BE2C (cell line): ENCODE results near the gene ASB15.

Experiments used
- DNase-seq: peaks from one replicate; pipeline ENCODE4 v3.0.0-alpha.2; 2020
- H3K27me3 ChIP-seq: fragments of 250-450 bp; sonication (Bioruptor Pico); 2 replicates; pipeline ENCODE4 v1.5.1; 2020; ENCODE audit warnings: mild to moderate bottlenecking
- H3K36me3 ChIP-seq: fragments of 250-450 bp; sonication (Bioruptor Pico); 2 replicates; pipeline ENCODE4 v1.5.1; 2020; ENCODE audit warnings: mild to moderate bottlenecking
- H3K4me1 ChIP-seq: fragments of 250-450 bp; sonication (Bioruptor Pico); 2 replicates; pipeline ENCODE4 v1.5.1; 2020
- H3K4me3 ChIP-seq: 2 replicates; pipeline ENCODE4 v1.5.1; 2011; ENCODE audit warnings: low read depth, low read length
- H3K9me3 ChIP-seq: fragments of 250-450 bp; sonication (Bioruptor Pico); 2 replicates; pipeline ENCODE4 v1.5.1; 2020
- CTCF ChIP-seq: IDR thresholded peaks from 2 replicates; pipeline ENCODE4 v1.5.1; 2012; ENCODE audit warnings: mild to moderate bottlenecking, low read depth, low read length

The ASB15 gene

GRCh38 chr7:123571187-123571586 lies 30.4 kb upstream of the ASB15 start:
- H3K27me3 ChIP-seq: no peaks in the 10 kb centered on the region
- H3K36me3 ChIP-seq: no peaks in the 10 kb centered on the region
- H3K4me3 ChIP-seq: no peak overlapping the region
- no peak for TF ChIP-seq CTCF
- H3K9me3 ChIP-seq: no peaks in the 10 kb centered on the region
- no peaks in the 10 kb centered on the region for H3K4me1 ChIP-seq
- no peak for DNase-seq

GRCh38 chr7:123571684-123572083 lies 29.9 kb upstream of the ASB15 start:
- no peak for TF ChIP-seq CTCF
- Histone ChIP-seq H3K9me3 (no peaks in the 10 kb centered on the region), H3K27me3 (no peaks in the 10 kb centered on the region), H3K36me3 (no peaks in the 10 kb centered on the region), H3K4me1 (no peaks in the 10 kb centered on the region), H3K4me3 (no peak overlapping the region)
- DNase-seq: no peak

- Histone ChIP-seq H3K9me3 (no peaks in the 10 kb centered on the region), H3K4me1 (no peaks in the 10 kb centered on the region), H3K4me3 (no peak overlapping the region), H3K36me3 (no peaks in the 10 kb centered on the region), H3K27me3 (no peaks in the 10 kb centered on the region)
- no peak for DNase-seq
- no peak for TF ChIP-seq CTCF
Observed at GRCh38 chr7:123573341-123573740, 28.3 kb upstream of the ASB15 start.

GRCh38 chr7:123573896-123574467 lies 27.6 kb upstream of the ASB15 start:
- H3K36me3 ChIP-seq: no peaks in the 10 kb centered on the region
- no peak overlapping the region for H3K4me3 ChIP-seq
- H3K9me3 ChIP-seq: no peaks in the 10 kb centered on the region
- no peaks in the 10 kb centered on the region for H3K27me3 ChIP-seq
- no peaks in the 10 kb centered on the region for H3K4me1 ChIP-seq
- DNase-seq: no peak
- no peak for TF ChIP-seq CTCF

- Histone ChIP-seq H3K9me3 (no peaks in the 10 kb centered on the region), H3K36me3 (no peaks in the 10 kb centered on the region), H3K4me1 (no peaks in the 10 kb centered on the region), H3K27me3 (no peaks in the 10 kb centered on the region), H3K4me3 (no peak overlapping the region)
- no peak for TF ChIP-seq CTCF
- no peak for DNase-seq
Observed at GRCh38 chr7:123579416-123579815, 22.2 kb upstream of the ASB15 start.

- Histone ChIP-seq H3K4me3 (no peak overlapping the region), H3K36me3 (no peaks in the 10 kb centered on the region), H3K27me3 (no peaks in the 10 kb centered on the region), H3K4me1 (no peaks in the 10 kb centered on the region), H3K9me3 (no peaks in the 10 kb centered on the region)
- TF ChIP-seq CTCF: peak; percentile 95
- DNase-seq: peak; percentile 40
Observed at GRCh38 chr7:123580406-123581161, 21.0 kb upstream of the ASB15 start.
